Measurements from ENCODE around the gene KSR2.

DNA sequence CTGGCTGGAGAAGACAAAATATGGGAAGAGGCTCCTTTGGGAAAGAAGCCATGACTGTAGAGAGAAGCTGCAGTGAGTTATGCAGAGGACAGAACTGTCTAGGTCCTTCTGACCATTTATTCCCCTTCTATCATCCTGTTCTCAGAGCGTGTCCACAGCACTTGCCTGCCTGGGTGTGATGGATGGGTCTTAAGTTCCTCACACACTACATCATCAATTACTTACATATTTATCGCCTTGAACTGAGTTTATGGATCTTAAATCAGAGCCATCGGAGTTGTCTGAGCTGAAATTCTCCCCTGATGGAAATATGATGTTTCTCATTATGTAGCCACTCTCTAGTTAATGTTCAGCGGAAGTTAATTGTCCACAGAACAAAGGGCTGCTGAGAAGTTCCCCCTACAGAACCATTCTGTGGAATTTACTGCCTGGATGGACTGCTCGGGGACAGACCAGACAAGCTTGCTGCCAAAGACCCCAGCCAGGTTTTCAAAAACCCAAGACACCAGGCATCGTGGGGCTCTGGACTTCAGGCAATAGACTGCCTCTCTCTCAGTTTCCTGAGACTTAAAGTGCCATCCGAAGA is 374.9 kb downstream of the KSR2 start:
- TF ChIP-seq POLR2A (IDR thresholded peaks at IDR 0.05; ENCODE audit: low read depth, low read length), result no peak
- TF ChIP-seq TAF1 (IDR thresholded peaks at IDR 0.05; ENCODE audit: borderline replicate concordance, low read depth, low read length), result no peak

All from GM12892 (cell line).